Vagina (tissue), 2 donors: ENCODE results near the gene CTNNAL1.

Experiments
- CTCF ChIP-seq, 3 experiments: fragments of 450-650 bp in 2 of 3; fragments of 200-600 bp in 1 of 3; sonication (generic) in 1 of 3; IDR thresholded peaks; one replicate each; pipeline ENCODE4 v1.5.1; 2017 to 2019; ENCODE audit warnings: antibody characterized with exemption in 3 of 3, mild to moderate bottlenecking in 2 of 3, moderate library complexity in 2 of 3
- POLR2AphosphoS5 ChIP-seq, 2 donors: sonication (generic); formaldehyde crosslinking; IDR thresholded peaks; one replicate each; pipeline ENCODE4 v1.9.0; 2017; ENCODE audit warnings: antibody characterized with exemption in 2 of 2, mild to moderate bottlenecking in 2 of 2, low read depth in 1 of 2; ENCODE audit not compliant: insufficient read depth in 1 of 2

GRCh38 chr9:108983885-108984284 is 29.4 kb downstream of the CTNNAL1 start:
- TF ChIP-seq CTCF (IDR thresholded peaks at IDR 0.05) (no peak), POLR2AphosphoS5 (IDR thresholded peaks at IDR 0.05; ENCODE audit: insufficient read depth in 1 of 2, low read depth in 1 of 2) (peak in 1 of 2 donors; percentile 41)
